HG02610 (cell line): Measurements from ENCODE around the gene SH3RF3.

ENCODE experiments used
- ATAC-seq: cut with Tn5 transposase; IDR thresholded peaks from one replicate; pipeline ENCODE4 v1.9.1; 2021; ENCODE audit warnings: mild to moderate bottlenecking, moderate library complexity; ENCODE audit not compliant: unreplicated experiment

The SH3RF3 gene

GRCh38 chr2:109138449-109138848, 9.4 kb downstream of the SH3RF3 start:
- ATAC-seq, result no peak

- ATAC-seq, result no peak
These were observed 10.0 kb downstream of the SH3RF3 start for GRCh38 chr2:109139002-109139401.

GRCh38 chr2:109139865-109140396, 10.9 kb downstream of the SH3RF3 start:
- no peak for ATAC-seq

DNA sequence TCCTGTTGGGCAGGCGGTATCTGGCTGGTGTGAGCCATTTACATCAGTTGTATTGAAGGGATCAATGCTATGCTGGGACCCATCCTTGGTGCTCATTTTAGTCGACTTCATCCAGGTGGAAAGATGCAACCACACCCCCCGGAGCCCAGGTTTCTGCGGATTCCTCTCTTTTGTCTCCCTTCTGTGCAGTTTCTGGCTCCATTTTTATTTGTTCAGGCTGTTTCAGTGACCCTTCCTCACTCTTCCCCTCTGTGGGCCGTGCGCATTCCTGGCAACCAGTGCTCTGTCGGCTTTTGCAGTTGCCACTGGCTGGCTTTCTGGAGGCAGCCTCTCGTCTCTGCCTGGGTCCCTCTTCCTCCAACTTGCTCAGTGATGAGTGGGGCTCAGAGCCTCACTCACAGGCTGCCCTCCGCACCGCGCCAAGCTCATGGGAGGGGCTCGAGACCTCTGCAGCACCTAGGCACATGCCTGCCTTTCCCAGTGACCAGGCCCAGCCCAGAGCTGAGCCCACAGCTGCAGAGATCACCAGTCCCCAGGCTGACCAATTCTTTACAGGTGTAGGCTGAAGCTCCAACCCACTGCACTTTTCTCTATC, 12.1 kb downstream of the SH3RF3 start:
- no peak for ATAC-seq

DNA sequence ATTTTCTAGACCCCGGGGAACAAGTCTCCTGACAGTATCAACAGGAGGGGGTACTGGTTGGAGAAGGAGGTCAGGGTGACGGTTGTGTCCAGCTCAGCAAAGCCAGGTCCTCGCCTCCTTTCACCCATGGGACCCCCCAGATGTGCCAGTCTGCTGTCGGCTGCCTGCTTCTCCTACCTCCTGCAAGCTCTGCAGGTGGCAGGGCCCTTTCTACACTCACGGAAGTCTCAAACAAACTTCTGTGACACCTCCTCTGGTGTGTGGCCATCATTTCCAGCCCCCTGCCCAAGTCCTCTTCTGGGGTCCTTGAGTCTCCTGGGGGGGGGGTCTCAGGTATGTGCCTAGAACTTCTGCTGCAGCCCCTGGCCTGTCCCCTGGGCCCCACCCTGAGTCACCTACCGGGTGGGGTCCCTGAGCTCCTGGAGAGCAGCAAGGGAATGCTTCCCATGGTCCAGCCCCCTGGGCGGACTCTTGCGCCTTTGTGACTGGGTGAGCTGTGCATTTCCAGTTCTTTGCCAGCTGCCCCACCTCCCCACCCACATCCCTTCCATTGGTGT, 12.8 kb downstream of the SH3RF3 start:
- no peak for ATAC-seq

DNA sequence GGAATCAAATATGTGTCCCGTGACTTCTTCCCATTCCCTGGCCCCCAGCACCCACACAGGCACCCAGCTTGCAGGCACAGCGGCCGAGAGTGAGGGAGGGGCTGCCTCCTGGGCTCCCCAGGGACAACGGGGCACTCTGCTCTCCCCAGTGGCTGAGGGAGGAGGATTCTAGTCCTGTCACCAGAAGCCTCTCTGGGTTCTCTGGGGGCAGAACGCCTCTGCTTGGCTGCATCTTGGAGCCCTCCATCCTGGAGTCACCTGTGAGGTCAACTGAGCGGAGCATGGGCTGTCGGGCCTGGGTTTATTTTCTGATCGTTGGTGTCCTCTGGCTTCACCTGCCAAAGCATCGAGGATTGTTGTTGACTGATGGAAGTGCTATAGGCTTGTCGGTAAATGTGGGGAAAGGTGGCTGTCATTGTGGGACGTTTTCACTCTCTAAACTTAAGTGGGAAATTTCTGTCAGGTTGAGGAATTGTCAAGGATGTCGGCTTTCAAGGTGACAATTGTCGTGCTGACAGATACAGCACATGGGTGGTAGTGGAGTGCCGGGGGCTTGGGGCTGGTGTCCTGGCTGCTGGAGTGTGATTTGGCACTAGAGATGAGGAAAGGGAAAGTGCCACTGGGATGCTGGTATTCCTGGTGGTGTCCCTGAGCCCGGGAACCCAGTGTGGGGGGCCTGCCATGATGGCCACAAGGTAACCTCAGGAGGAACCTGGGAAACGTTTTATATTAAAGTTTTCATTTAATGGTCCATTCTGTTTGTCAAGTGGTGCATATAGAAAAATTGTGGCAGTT, 13.6 kb downstream of the SH3RF3 start:
- no peak for ATAC-seq

DNA sequence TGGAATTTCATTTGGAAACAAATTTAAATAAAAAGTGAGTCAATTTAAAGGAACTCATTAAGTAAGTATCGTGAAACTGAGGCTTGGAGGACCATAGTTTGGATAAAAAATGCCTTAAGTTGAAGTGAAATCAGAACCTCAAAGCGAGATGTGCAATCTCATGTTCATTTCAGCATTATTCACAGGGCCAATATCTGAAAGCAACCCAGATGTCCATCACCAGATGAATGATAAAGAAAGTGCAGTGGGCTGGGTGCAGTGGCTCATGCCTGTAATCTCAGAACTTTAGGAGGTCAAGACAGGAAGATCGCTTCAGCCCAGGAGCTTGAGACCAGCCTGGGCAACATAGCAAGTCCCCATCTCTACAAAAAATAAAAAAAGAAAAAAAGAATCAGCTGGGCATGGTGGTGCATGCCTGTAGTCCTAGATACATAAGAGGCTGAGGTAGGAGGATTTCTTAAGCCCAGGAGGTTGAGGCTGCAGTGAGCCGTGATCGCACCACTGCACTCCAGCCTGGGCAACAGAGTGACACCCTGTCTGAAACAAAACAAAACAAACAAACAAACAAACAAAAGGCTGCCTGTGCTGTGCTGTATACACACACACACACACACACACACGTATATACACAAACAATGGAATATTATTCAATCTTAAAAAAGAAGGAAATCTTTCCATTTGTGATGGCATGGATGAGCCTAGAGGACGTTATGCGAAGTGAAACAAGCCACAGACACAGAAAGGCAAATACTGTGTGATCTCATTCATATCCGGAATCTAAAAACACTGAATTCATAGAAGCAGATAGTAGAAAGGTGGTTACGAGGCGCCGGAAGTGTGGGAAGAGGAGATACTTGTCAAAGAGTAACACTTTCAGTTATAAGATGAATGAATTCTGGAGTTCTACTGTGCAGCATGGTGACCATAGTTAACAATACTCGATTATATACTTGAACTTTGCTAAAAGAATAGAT, 14.5 kb downstream of the SH3RF3 start:
- peak; percentile 83 for ATAC-seq

GRCh38 chr2:109144271-109144670, 15.3 kb downstream of the SH3RF3 start:
- ATAC-seq, result no peak

DNA sequence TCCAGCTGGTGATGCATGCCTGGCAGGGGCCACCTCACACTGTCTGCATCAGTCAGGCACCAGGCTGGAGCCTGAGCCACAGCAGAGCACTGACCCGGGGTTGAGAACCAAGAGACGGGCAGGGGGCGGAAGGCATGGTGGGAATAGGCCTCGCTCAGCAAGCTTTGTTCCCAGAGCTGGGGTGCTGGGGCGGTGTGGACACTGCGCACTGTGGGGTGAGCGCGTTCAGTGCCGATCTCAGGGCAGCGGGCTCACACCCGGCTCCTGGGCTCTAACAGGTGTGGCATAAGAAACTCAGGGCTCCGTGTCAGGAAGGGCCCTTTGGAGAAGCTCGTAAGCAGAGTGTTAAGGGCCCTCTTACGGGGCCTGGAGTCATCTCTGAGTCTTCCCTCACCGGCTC, 15.7 kb downstream of the SH3RF3 start:
- ATAC-seq, result no peak

DNA sequence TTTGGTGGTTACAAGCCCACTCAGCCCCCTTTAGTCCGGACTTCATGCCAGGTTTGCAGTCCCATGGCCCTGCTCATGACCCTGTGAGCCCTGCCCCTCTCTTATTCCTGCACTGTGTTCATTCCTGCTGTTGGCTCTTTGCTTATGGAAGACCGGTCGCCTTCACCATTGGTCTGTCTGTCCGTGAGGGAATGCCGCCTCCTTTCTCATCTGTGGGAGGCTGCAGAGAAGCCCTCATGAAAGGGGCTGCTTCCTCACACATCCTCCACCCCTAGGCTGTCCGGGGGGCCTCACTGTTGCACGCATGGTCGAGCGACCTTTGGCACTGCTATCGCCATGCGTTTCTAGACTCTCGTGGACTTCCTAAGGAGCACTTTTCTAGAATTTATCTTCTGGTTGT, 16.3 kb downstream of the SH3RF3 start:
- ATAC-seq, result no peak

DNA sequence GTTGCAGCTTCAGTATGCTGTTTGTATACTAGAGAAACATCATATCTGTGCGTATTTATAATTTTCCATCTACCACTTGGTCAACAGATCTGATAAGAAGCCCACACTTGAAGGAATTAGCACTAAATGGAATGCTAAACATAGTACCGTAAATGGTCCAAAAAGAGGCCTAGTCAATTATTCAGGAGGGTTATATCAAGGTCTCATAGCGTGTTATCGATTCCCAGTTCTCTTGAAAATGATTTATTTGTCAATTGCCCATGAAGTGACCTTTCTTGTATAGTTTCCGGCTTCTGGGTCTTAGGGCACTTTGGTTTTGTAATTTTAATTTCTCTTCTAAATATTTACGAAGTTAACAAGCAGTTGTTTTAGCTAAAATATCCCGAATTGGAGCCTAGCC, 18.4 kb downstream of the SH3RF3 start:
- ATAC-seq, result no peak

DNA sequence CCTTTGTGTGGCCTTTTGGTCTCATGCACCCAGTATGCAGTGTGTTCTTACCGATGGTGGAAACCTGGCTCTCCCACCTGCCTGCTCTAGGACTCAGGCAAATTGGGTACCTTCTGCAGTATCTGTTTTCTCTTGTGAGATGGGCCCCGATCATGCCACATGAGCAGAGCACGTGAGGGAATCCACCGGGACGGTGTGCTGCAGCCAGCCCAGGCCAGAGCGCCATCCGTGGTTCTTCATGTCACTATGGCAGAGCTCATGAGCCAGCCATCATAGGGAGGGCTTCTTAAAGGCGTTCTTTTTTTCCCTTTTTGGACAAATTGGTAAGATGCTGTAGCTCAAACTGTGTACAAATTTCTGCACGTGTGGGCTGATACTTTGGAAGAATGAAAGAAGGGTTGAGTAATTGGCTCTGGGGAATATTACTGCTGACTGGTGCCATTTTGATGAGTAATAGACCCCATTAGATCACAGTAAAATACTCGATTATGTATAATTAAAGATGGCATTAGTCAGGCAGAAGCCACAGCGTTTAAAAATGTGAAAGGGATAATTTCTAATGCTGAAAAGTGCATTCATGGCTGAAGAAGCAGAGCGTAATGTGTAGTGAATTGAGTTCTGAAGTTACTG, 19.2 kb downstream of the SH3RF3 start:
- ATAC-seq, result no peak

DNA sequence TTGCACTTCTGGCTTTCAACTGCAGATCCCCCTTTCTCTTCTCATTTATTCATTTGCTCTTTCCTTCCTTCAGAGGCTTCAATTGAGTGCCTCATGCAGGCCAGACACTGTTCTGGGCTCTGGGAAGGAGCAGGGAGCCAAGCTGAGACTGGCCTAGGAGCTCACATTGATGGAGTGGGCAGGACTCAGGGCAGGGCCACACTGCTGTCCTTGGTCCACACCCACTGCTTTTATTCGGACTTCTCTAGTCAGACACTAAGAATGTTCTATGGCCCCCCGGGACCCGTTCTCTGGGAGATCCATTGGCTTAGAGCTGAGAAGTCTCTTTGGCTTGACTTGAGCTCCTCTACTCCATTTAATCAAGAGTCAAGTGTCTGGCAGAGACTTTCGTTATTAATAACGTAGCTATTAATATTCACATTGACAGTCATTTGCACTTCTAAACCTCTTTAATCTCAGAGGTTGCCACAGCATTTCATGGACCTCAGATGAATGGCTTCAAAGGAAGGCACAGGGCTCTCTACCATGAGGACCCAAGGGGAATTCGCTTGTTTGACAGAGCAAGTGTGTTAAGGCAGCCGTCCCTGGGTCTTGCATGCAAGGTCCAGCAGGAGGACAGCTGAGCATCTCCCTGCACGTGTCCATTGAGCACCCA, 20.1 kb downstream of the SH3RF3 start:
- peak; percentile 55 for ATAC-seq

GRCh38 chr2:109150559-109150958, 21.6 kb downstream of the SH3RF3 start:
- no peak for ATAC-seq

DNA sequence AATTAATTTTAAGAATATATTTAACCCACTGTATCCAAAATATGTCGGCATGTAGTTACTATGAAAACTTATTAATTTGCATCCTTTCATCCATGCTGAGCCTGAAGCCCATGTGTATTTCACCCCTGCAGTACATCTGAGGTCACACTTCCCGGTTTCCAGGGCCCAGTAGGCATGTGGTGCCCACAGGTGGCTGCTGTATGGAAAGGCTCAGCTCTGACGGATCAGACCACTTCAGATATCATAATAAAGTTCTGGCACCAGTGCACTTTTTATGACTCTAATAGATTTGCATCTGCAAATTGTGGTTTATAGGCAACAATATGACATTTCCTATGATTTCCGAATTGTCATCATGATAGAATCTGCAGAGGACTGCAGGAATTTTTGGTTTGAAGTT, 22.5 kb downstream of the SH3RF3 start:
- no peak for ATAC-seq

- ATAC-seq, result no peak
These were observed 24.2 kb downstream of the SH3RF3 start for GRCh38 chr2:109153005-109153784.

DNA sequence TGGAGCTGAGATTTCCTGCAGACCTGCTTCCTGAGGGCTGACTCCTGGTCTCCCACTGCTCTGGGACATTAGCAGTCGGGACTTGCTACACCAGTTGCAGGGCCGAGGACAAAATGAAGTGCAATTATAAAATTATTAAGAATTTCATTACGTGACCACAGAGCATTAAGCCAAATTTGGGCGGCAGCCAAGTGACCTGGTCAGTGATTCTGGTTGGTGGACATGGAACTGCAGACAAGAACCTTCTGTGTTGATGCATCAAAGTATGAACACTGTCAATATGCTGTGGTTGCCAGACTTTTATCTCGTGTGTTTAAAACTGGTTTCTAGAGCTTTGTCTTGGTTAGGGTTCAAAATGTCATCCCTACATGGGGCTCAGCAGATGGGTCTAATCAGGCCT, 24.8 kb downstream of the SH3RF3 start:
- ATAC-seq, result no peak

DNA sequence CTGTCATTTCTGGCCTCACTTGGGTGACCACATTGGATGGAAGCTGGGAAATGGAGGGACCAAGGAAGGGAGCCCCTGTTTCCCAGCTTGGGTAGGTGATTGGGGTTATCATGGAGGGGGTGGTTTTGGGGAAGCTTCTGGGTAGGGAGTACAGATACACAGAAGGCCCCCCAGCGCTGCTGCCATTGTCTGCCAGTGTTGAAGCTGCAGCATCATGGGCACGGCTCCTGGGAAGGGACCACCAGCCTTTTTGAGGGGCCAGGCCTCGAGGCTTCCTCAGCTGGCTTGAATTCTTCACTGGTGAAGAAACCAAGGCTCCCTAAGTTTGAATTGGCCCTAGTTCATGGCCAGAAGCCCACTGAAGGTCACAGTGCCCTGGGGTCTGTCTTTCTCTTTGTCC, 25.2 kb downstream of the SH3RF3 start:
- no peak for ATAC-seq
